HUES48 (cell line): ENCODE measurements around the gene TINAG.

Experiments used
- H3K27ac ChIP-seq: one replicate; pipeline ENCODE4 v1.7.0; 2013; ENCODE audit warnings: low read depth, low read length, inconsistent platforms
- H3K27me3 ChIP-seq: 2 replicates; pipeline ENCODE4 v1.6.1; 2013; ENCODE audit warnings: mild to moderate bottlenecking, low read length; ENCODE audit not compliant: control insufficient read depth, insufficient read depth
- H3K36me3 ChIP-seq: 2 replicates; pipeline ENCODE4 v1.6.1; 2013; ENCODE audit warnings: low read length; ENCODE audit not compliant: control insufficient read depth, insufficient read depth
- H3K4me1 ChIP-seq: 2 replicates; pipeline ENCODE4 v1.6.1; 2013; ENCODE audit warnings: mild to moderate bottlenecking, low read length; ENCODE audit not compliant: control insufficient read depth, insufficient read depth
- H3K4me3 ChIP-seq: 2 replicates; pipeline ENCODE4 v1.5.1; 2013; ENCODE audit warnings: mild to moderate bottlenecking, low read depth, low read length
- H3K9ac ChIP-seq: 2 replicates; pipeline ENCODE4 v1.6.1; 2013; ENCODE audit warnings: mild to moderate bottlenecking, low read depth, low read length, moderate library complexity
- H3K9me3 ChIP-seq: 2 replicates; pipeline ENCODE4 v1.6.1; 2013; ENCODE audit warnings: low read length; ENCODE audit not compliant: control insufficient read depth, insufficient read depth

The TINAG gene, protein sequence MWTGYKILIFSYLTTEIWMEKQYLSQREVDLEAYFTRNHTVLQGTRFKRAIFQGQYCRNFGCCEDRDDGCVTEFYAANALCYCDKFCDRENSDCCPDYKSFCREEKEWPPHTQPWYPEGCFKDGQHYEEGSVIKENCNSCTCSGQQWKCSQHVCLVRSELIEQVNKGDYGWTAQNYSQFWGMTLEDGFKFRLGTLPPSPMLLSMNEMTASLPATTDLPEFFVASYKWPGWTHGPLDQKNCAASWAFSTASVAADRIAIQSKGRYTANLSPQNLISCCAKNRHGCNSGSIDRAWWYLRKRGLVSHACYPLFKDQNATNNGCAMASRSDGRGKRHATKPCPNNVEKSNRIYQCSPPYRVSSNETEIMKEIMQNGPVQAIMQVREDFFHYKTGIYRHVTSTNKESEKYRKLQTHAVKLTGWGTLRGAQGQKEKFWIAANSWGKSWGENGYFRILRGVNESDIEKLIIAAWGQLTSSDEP

DNA sequence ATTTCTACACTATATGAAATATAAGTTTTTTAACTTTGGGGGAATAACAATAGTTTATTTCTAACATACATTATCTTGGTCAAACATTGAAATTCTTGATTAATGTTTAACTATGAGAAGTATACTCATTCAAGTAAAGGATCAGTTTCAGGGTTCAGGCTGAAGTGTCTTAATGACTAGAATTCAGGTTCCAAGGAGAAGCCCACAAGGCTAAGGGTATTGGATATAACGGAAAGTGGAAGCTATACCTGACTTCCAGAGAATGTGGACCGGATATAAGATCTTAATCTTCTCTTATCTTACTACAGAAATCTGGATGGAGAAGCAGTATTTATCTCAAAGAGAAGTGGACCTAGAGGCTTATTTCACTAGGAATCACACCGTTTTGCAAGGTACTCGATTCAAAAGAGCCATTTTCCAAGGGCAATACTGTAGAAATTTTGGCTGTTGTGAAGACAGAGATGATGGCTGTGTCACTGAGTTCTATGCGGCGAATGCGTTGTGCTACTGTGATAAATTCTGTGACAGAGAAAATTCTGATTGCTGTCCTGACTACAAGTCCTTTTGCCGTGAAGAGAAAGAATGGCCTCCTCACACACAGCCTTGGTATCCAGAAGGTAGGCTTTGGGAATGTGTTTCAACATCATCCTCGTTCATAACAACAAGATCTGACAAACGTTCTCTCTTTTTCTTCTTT lies at the start of gene TINAG:
TINAG (plus strand) TSS at position 153 of the 697 bp plus-strand sequence; CDS start at position 263, 110 bp downstream.
- no peaks in the 10 kb centered on the region for H3K4me1 ChIP-seq
- H3K27me3 ChIP-seq: no peaks in the 10 kb centered on the region
- H3K36me3 ChIP-seq: no peaks in the 10 kb centered on the region
- H3K9me3 ChIP-seq: no peaks in the 10 kb centered on the region
- no peak within 1 kb of the TSS for H3K9ac ChIP-seq
- peak within 1 kb of the TSS; percentile 3 for H3K27ac ChIP-seq
- H3K4me3 ChIP-seq: no peak within 1 kb of the TSS

DNA sequence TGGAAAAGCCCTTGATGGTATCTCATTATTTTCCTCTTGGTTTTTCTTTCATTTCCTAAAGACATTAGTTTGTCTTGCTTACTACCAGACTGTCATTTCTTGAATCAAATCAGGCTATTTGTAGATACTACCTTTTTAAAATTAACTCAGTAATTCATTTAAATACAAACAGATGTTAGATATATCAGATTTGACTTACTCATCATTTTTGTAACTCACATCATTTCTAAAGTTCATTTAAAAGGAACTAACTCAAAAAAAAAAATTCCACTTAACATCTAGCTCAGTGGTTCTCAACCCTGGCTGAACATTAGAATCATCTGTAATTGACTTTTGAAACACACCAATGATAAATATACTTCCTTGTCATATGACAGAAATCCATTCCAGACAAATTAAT lies 48.2 kb upstream of the TINAG start:
- H3K27ac ChIP-seq: no peak overlapping the region
- H3K27me3 ChIP-seq: no peaks in the 10 kb centered on the region
- H3K4me3 ChIP-seq: no peak overlapping the region
- no peaks in the 10 kb centered on the region for H3K36me3 ChIP-seq
- no peaks in the 10 kb centered on the region for H3K9me3 ChIP-seq
- H3K4me1 ChIP-seq: peaks cover 34% of the 10 kb centered on the region
- H3K9ac ChIP-seq: no peak overlapping the region

DNA sequence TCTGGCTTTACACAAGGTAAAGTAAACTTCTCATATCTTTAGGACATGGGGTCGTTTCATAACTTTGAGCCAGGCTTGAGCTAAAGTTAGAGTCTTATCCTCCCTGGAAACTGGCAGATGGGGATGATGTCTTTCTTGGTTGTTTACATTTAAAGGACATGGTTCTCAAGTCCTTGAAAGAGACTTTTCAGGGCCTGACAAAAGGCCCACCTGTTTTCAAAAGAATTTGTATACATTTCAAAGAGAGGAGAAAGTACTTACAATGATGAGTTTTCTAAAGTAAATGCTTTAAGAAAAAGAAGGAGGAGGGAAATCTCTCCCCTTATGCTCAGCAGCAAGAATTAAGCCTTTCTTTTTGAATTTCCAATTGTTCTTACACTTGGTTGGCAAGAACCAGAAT lies 45.7 kb upstream of the TINAG start:
- peak overlapping the region; percentile 51 for H3K27ac ChIP-seq
- H3K4me3 ChIP-seq: peak overlapping the region; percentile 33
- no peaks in the 10 kb centered on the region for H3K9me3 ChIP-seq
- peaks cover 34% of the 10 kb centered on the region for H3K4me1 ChIP-seq
- H3K9ac ChIP-seq: no peak overlapping the region
- H3K36me3 ChIP-seq: no peaks in the 10 kb centered on the region
- no peaks in the 10 kb centered on the region for H3K27me3 ChIP-seq

DNA sequence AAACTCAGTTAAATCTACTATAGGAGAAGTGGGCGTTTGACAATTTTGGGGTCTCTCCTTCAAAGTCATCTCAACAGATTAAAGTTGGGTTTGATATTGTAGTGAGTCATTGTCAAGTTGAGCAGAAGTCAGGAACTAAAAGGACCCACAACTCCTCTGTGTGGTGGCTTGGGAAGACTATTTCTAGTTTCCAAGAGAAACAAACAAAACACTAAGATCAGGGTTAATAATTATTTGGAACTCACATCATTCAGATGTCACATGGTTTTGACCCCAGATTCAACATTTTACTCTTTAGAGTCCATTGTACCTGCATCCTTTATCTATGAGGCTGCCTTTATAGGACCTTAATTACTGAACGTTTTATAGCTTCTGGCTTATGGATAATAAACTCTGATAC lies 45.3 kb upstream of the TINAG start:
- Histone ChIP-seq H3K9ac (no peak overlapping the region), H3K4me3 (peak overlapping the region; percentile 33), H3K36me3 (no peaks in the 10 kb centered on the region), H3K4me1 (peaks cover 34% of the 10 kb centered on the region), H3K9me3 (no peaks in the 10 kb centered on the region), H3K27ac (peak overlapping the region; percentile 51), H3K27me3 (no peaks in the 10 kb centered on the region)

DNA sequence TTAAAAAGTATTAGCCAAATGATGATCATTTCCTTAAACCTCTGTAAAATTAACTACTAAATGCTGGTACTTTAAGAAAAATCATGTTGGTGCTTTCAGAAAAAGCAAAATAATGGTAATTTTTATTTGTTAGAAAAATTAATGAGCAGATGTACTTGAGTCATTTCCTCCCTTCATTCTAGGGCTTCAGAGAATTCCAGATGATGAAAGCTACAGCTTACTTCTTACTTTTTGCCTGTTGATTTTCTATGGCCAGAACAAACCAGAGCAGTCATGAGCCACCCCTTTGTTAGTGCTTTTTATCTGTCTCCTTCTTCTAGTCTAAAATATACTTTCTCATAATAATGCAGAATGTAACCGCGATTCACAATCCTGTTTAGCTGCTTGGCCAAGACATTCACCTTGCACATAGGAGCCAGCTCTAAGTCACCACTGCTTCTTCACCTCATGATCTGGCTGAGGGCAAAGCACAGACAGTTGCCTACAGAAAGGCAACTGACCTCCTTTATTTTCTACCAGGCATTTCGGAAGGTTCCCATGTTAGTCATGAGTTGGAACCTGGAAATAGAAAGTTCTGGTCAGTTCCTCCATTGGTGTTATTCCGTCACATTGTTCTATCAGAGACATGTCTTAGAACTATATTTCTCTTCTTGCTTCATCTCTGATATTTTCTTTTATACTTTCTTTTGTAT lies 43.5 kb upstream of the TINAG start:
- H3K9ac ChIP-seq: no peak overlapping the region
- peaks cover 30% of the 10 kb centered on the region for H3K4me1 ChIP-seq
- no peak overlapping the region for H3K27ac ChIP-seq
- H3K27me3 ChIP-seq: no peaks in the 10 kb centered on the region
- H3K9me3 ChIP-seq: no peaks in the 10 kb centered on the region
- no peak overlapping the region for H3K4me3 ChIP-seq
- H3K36me3 ChIP-seq: no peaks in the 10 kb centered on the region

DNA sequence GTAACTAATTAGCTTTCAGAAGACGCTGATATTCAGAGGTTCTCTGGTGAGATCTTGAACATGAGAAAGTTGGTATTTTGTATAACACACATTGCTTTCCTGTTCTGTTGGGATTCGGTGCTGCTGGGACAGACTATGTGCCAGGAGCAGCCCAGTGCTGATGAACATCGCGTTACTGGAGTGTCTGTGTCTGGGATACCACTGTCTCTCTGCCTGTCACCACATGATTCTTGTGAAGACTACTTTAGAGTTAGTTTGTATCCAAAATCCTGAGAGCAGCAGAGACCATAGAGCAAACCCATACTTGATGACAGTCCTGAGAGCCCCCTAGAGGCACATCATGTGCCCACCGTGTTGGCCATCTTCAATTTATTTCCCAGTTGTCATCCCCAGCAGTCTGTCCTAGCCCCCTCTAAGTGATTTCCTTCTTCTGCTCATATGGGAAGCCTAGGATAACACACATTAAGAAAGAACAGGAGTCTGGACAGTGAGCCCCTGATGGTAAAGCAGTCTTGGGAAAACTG lies 41.8 kb upstream of the TINAG start:
- Histone ChIP-seq H3K27me3 (no peaks in the 10 kb centered on the region), H3K36me3 (no peaks in the 10 kb centered on the region), H3K9ac (no peak overlapping the region), H3K4me3 (no peak overlapping the region), H3K9me3 (no peaks in the 10 kb centered on the region), H3K4me1 (peaks cover 24% of the 10 kb centered on the region), H3K27ac (no peak overlapping the region)

DNA sequence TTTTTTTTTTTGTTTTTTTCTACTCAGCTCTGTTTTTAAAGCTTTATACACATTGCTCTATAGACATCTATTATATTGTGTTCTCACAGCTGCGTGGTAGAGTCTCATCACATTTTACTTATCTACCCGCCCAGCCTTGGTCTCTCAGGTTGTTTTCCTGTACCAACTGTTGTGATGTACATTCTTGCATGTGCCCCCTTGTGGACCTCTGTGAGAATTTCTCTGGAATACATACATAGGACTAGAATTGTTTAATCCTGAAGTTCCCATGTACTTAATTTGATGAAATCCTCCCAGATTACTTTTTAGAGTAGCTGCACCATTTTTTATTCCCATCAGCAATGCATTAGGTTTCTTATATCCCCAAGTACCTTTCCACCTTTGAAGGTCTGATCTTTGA lies 40.4 kb upstream of the TINAG start:
- no peaks in the 10 kb centered on the region for H3K9me3 ChIP-seq
- no peaks in the 10 kb centered on the region for H3K36me3 ChIP-seq

DNA sequence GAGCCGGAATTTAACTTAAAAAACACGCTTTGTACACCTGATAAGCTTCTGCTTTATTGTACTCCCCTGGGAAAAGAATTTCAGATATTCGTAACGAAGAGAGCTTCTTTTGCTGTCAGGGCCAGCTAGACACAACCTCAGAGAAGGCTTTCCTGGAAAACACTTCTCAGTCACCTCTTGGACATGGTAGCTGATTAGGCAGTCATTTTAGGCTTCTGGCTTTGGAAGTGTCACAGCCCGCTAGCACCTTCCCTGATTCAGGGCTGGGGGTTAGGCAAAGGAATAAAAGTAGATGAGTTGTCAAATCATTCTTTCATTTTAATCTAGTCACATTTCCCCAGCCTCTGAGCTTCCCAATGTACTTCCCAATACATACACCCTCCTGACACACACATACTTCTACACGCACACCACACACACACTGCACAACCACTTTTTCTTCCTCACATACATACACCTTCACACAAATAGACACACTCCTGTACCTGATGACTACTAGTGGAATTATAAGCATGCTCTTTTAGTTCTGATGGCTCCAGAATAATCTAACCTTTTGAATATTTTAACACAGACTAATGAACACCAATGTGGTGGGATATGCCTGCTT lies 34.9 kb upstream of the TINAG start:
- Histone ChIP-seq H3K27me3 (no peaks in the 10 kb centered on the region), H3K9me3 (no peaks in the 10 kb centered on the region), H3K36me3 (no peaks in the 10 kb centered on the region), H3K4me1 (no peaks in the 10 kb centered on the region), H3K4me3 (no peak overlapping the region), H3K9ac (no peak overlapping the region), H3K27ac (no peak overlapping the region)

More for the DNA sequence above, 40.4 kb upstream of the TINAG start:
- Histone ChIP-seq H3K27me3 (no peaks in the 10 kb centered on the region), H3K9ac (no peak overlapping the region), H3K27ac (no peak overlapping the region), H3K4me1 (peaks cover 11% of the 10 kb centered on the region), H3K4me3 (no peak overlapping the region)

DNA sequence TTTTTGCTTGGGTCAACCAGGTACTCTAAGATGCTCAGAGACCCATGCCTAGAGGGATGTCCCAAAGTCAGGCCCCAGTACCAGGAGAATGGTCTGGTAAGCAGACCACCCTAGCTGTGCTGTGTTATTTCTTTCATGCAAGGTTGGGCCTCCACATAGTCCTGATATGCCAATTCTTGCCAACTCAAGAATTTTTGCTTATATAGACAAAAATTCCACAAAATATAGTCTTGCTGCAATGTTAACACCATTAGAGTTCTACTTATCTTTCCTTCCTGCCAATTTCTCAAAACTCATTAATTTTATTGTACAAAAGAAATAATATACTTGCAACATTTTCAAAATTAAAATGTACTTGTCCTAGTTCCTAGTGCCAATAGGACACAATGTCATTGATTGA lies 33.9 kb upstream of the TINAG start:
- Histone ChIP-seq H3K9ac (no peak overlapping the region), H3K9me3 (no peaks in the 10 kb centered on the region), H3K27ac (no peak overlapping the region), H3K4me3 (no peak overlapping the region), H3K27me3 (no peaks in the 10 kb centered on the region), H3K36me3 (no peaks in the 10 kb centered on the region), H3K4me1 (no peaks in the 10 kb centered on the region)

DNA sequence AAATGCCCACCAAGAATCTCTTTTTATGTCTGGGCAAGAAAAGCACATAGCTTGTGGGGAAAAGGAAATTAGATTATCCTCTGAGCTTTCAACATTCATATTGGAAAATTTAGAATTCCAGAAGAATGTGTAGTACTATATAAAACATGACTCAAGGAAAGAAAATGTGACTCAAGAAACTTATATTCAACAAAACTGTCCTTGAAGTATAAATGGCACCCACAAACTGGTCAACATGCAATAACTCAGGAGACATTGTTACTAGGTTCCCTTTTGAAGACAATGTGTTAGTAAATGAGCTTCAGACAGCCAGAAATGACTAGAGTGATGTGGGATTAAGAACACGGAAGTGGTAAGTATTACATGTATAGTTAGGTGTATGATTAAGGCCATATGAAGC lies 26.1 kb upstream of the TINAG start:
- H3K36me3 ChIP-seq: no peaks in the 10 kb centered on the region
- H3K4me3 ChIP-seq: no peak overlapping the region
- no peaks in the 10 kb centered on the region for H3K4me1 ChIP-seq
- H3K27ac ChIP-seq: no peak overlapping the region
- H3K9me3 ChIP-seq: no peaks in the 10 kb centered on the region
- H3K9ac ChIP-seq: no peak overlapping the region
- no peaks in the 10 kb centered on the region for H3K27me3 ChIP-seq
